ENCODE results near the gene DNAJC30. TPM values are rescaled to one million over a fixed set of nuclear protein-coding genes. Genes with fewer than 3 reads are reported as not detected.

DNAJC30 gene
- polyA plus RNA-seq, 1 donor (not counting 4 experiments of a cell fraction or from before 2014, with no cell fraction given) = 4.9 TPM

GRCh38 chr7:73685311-73685710 is 2.1 kb upstream of the DNAJC30 start:
- TF ChIP-seq CTCF (optimal IDR thresholded peaks at IDR 0.05 in 1 of 3, IDR thresholded peaks at IDR 0.05 in 1 of 3, conservative IDR thresholded peaks at IDR 0.05 in 1 of 3; ENCODE audit: extremely low read depth in 1 of 3, insufficient read depth in 2 of 3, low read length in 3 of 3) = no peak
- no peak for TF ChIP-seq EZH2 (IDR thresholded peaks at IDR 0.05; ENCODE audit: low read length)
- no peak overlapping the region for H3K9ac ChIP-seq (ENCODE audit: control insufficient read depth, extremely low read depth, insufficient read depth, low read length)
- H2AFZ ChIP-seq (ENCODE audit: control insufficient read depth, low read length) = no peak overlapping the region
- H3K27me3 ChIP-seq (ENCODE audit: control insufficient read depth, extremely low read depth, insufficient read depth, low read length) = no peaks in the 10 kb centered on the region
- H3K9me1 ChIP-seq (ENCODE audit: control insufficient read depth, extremely low read depth, insufficient read depth, low read length) = no peaks in the 10 kb centered on the region
- peaks cover 64% of the 10 kb centered on the region for H3K79me2 ChIP-seq (ENCODE audit: control insufficient read depth, insufficient read depth, low read length)
- no peak overlapping the region for H3K4me3 ChIP-seq (ENCODE audit: control insufficient read depth in 2 of 3, extremely low read depth in 1 of 3, insufficient read depth in 2 of 3, low read depth in 1 of 3, low read length in 3 of 3)
- peaks cover 17% of the 10 kb centered on the region for H3K4me1 ChIP-seq (ENCODE audit: control insufficient read depth, extremely low read depth, insufficient read depth, low read length)
- dilution Hi-C loops (cut with MboI; ENCODE audit: extremely low pct_ligation_motif_present, low sequenced_read_pairs) = no loop called here
- no peaks in the 10 kb centered on the region for H4K20me1 ChIP-seq (ENCODE audit: control insufficient read depth, extremely low read depth, insufficient read depth, low read length)
- H3K36me3 ChIP-seq (ENCODE audit: control insufficient read depth in 2 of 2, extremely low read depth in 1 of 2, insufficient read depth in 2 of 2, low read length in 2 of 2) = peaks cover 11 to 15% of the 10 kb centered on the region in 2 experiments
- no peak overlapping the region for H3K4me2 ChIP-seq (ENCODE audit: control insufficient read depth, extremely low read depth, insufficient read depth, low read depth, low read length)
- no peaks in the 10 kb centered on the region for H3K9me3 ChIP-seq (ENCODE audit: control insufficient read depth, low read depth, low read length)
- no peak overlapping the region for H3K27ac ChIP-seq (ENCODE audit: control insufficient read depth, insufficient read depth, low read length)
- FAIRE-seq (no peak), DNase-seq (ENCODE audit: low read depth, low spot score) (no peak)

- Histone ChIP-seq H3K27me3 (ENCODE audit: control insufficient read depth, extremely low read depth, insufficient read depth, low read length) (no peaks in the 10 kb centered on the region), H4K20me1 (ENCODE audit: control insufficient read depth, extremely low read depth, insufficient read depth, low read length) (no peaks in the 10 kb centered on the region), H3K27ac (ENCODE audit: control insufficient read depth, insufficient read depth, low read length) (peak overlapping the region; percentile 76), H3K36me3 (ENCODE audit: control insufficient read depth in 2 of 2, extremely low read depth in 1 of 2, insufficient read depth in 2 of 2, low read length in 2 of 2) (peaks cover 6 to 16% of the 10 kb centered on the region in 2 experiments), H3K4me1 (ENCODE audit: control insufficient read depth, extremely low read depth, insufficient read depth, low read length) (peaks cover 17% of the 10 kb centered on the region), H3K9me3 (ENCODE audit: control insufficient read depth, low read depth, low read length) (no peaks in the 10 kb centered on the region), H3K9ac (ENCODE audit: control insufficient read depth, extremely low read depth, insufficient read depth, low read length) (peak overlapping the region; percentile 92), H2AFZ (ENCODE audit: control insufficient read depth, low read length) (peak overlapping the region; percentile 61), H3K9me1 (ENCODE audit: control insufficient read depth, extremely low read depth, insufficient read depth, low read length) (peaks cover 4% of the 10 kb centered on the region), H3K4me3 (ENCODE audit: control insufficient read depth in 2 of 3, extremely low read depth in 1 of 3, insufficient read depth in 2 of 3, low read depth in 1 of 3, low read length in 3 of 3) (peak overlapping the region; percentile 71 to 89 (median 80)), H3K79me2 (ENCODE audit: control insufficient read depth, insufficient read depth, low read length) (peaks cover 74% of the 10 kb centered on the region), H3K4me2 (ENCODE audit: control insufficient read depth, extremely low read depth, insufficient read depth, low read depth, low read length) (peak overlapping the region; percentile 68)
- FAIRE-seq (no peak), DNase-seq (ENCODE audit: low read depth, low spot score) (no peak)
- dilution Hi-C loops (cut with MboI; ENCODE audit: extremely low pct_ligation_motif_present, low sequenced_read_pairs) = no loop called here
- TF ChIP-seq EZH2 (IDR thresholded peaks at IDR 0.05; ENCODE audit: low read length) = no peak
- no peak for TF ChIP-seq CTCF (optimal IDR thresholded peaks at IDR 0.05 in 1 of 3, IDR thresholded peaks at IDR 0.05 in 1 of 3, conservative IDR thresholded peaks at IDR 0.05 in 1 of 3; ENCODE audit: extremely low read depth in 1 of 3, insufficient read depth in 2 of 3, low read length in 3 of 3)
These were observed 788 bp upstream of the DNAJC30 start for GRCh38 chr7:73683788-73684693.
